KG1 (cell line): ENCODE measurements around the gene DAW1.
"Not testable (repeated sequence)": the region's sequence is repeated elsewhere in the genome, so short reads cannot be mapped to it uniquely, and the experiment has no call there.

ENCODE experiments used
- DNase-seq: peaks from one replicate; lab custom pipeline; 2025; lab: John Stamatoyannopoulos, UW

DAW1 gene, protein sequence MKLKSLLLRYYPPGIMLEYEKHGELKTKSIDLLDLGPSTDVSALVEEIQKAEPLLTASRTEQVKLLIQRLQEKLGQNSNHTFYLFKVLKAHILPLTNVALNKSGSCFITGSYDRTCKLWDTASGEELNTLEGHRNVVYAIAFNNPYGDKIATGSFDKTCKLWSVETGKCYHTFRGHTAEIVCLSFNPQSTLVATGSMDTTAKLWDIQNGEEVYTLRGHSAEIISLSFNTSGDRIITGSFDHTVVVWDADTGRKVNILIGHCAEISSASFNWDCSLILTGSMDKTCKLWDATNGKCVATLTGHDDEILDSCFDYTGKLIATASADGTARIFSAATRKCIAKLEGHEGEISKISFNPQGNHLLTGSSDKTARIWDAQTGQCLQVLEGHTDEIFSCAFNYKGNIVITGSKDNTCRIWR

DNA sequence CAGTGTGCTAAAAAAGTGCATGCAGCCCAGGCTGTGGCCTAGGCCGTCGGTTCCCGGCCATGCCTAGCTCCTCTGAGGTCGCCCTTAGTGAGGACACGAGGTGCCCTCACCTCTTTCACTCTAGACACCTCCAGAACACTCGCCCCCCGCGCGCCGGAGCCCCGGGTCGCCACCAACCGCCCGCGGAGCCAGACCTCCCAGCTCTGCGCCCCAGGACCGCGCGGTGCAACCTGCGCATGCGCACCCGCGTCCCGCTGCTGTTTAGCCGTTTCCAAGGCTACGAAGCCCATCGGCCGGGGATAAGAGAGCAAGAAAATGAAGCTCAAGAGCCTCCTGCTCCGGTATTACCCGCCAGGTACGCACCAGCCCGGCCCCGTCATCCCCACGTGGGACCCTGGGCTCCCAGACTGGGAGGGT is at the start of gene DAW1:
TSS of gene DAW1 (plus strand) at position 257 of the 417 bp plus-strand sequence. CDS start at position 316, 59 bp downstream.
- no peak for DNase-seq

DNA sequence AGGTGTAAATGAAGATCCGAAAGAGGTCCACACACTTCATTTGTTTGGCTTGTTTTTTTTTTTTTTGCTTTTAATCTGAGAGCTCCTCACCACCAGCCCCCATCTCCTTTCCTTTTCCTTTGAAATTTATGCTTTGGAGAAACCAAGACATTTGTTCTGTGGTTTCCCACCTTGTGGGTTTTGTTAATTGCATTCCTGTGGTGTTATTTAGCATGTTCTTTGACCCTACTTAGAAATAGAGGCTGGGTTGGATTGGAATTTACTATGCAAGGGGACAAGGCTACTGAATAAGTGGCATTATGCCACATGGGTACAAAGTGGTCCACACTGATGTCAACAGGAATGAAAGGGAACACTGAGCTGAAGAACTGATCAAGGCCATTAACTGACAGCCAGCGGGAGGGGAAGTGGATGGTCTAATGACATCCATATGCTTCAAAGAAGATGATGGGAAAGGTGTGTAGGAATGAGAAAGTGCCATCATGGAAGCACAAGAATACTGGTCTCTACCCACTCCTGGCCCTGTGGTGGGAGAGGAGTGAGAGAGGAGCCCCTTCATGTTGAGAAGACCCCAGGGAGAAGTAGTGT is 48.9 kb upstream of the DAW1 start:
- DNase-seq: no peak

GRCh38 chr2:227823922-227824321 is 47.5 kb upstream of the DAW1 start:
- DNase-seq: no peak

- no peak for DNase-seq
These were observed 46.7 kb upstream of the DAW1 start for GRCh38 chr2:227824711-227825110.

DNA sequence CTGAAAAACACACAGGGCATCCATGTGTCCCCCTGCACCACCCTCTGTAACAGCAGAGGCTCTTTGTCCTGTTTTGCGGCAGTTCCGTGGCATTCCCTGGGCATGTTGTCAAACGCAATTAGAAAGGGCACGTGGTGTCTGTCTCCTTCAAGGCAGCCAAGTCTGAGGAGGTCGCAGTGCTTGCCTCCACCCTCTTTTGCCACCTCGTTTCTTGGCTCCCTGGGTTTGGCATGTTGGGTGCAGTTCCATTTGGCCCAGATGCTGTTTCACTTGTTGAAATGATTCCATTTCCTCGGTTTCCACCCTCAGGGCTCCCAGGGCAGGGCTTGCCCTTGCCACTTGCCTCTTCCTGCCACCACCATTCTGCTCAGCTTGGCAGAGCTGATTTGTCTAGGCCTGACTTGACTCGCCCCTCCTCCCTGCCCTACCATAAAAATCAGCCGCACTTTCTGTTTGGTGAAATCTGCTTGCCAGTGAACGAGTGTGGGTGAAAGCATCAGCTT is 45.4 kb upstream of the DAW1 start:
- no peak for DNase-seq

DNA sequence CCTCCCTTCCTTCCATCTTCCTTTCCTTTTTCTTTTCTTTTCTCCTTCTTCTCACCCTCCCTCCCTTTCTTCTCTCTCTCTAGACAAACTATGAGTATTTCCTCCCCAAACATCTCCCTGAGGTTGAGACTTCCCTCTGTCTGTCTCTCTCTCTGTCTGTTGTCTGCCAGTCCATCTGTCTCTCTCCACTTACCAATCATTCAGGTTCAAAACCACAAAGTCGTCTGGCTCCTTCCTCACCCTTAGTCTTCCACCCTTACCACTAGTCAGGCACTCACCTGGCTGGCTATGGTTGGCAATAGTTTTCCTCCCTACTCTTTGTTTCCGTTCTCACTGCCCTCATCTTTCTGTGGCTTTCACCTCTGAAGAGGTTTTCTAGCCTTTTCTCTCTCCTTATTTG is 44.9 kb upstream of the DAW1 start:
- no peak for DNase-seq

DNA sequence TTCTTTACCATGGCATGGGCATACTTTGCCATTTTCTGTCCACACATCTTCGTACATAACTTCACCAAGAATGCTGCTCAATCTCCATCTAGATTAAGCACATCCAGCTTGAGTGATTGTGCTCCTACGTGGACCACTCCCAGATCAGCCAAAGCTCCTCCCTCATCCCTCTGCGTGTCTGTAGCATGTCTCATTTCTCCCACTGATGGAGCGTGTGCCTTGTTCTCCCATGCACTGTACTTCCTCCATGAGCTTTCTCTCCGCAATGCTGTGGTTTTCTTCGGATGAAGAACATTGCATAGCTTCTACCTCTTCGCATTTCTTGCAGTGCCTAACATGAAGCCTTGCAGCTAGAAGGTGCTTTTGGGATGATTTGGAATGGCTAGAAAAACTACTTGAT is 44.3 kb upstream of the DAW1 start:
- DNase-seq: no peak

DNA sequence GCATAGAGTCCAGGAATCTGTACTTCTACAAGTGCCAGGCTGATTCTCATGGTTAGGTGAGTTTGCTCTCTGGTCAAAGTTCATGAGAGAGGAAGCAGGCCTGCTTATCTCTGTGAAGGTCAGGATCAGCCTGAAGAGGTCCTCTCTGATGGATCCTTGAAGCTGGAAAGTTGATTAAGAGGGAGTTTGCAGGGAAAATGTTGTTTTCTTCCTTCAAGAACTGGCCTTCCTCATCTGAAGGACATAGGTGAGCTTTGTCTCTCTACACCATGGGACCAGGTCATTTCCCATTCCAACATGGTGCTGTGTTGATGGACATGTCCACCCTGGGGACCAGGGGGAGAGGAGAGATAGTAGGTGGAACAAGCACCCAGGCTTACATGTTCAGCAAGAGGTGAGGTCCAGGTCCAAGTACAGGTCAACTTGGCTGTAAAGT is 42.9 kb upstream of the DAW1 start:
- no peak for DNase-seq

GRCh38 chr2:227829337-227829736 is 42.1 kb upstream of the DAW1 start:
- no peak for DNase-seq

- no peak for DNase-seq
These were observed 37.0 kb upstream of the DAW1 start for GRCh38 chr2:227834423-227834822.

DNA sequence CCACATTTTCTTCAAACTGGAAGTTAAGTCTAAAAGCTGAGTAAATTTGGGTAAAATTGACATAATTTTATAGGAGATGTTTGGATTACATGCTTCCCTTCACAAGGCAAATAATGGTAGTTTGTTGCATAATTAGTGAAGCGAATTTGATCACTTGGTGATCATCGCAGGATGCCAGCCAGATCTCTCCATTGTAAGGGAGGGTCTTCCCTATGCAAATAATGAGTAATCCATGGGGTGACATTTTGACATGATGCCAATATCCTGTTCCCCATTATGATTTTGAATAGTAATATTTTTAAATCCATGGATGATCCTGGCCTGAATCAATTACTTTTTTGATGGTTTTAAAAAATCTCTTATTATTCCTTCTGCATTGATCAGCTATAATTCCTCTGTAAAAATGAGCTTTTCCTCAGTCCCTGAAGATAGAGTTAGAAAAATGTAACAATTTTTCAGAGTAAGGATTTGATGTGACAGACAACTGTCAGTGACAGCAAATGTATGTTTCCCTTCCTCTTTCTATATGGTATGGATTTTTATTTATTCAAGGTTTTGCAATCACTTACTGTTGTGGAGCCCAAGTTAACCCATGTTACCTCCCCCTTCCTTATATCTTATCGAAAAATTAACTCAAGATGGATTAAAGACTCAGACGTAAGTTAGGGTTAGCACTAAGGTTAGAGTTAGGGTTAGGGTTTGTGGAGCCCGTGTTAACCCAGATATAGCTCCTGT is 36.3 kb upstream of the DAW1 start:
- no peak for DNase-seq

GRCh38 chr2:227839339-227840129 is 31.9 kb upstream of the DAW1 start:
- DNase-seq: not testable (repeated sequence)

- no peak for DNase-seq
These were observed 24.6 kb upstream of the DAW1 start for GRCh38 chr2:227846831-227847230.

DNA sequence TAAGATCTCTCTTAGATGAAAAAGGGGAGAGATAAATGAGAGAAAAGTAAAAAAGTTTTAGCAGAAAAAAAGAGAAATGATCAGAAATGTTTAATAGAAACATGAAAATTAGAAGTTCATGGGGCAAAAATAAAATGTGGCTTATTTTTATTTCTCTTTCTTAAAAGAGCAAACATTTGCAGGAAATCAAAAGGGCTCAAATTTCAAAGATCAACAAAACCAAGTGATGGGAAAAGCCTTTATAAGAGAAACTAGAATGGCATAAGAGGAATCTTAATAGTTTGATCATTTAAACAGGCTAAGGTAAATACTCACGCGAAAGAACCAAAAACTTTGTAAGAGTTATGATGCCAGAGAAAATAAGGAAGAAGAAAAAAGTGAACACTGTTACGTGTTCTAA is 23.3 kb upstream of the DAW1 start:
- DNase-seq: no peak

- no peak for DNase-seq
These were observed 22.8 kb upstream of the DAW1 start for GRCh38 chr2:227848586-227848985.

DNA sequence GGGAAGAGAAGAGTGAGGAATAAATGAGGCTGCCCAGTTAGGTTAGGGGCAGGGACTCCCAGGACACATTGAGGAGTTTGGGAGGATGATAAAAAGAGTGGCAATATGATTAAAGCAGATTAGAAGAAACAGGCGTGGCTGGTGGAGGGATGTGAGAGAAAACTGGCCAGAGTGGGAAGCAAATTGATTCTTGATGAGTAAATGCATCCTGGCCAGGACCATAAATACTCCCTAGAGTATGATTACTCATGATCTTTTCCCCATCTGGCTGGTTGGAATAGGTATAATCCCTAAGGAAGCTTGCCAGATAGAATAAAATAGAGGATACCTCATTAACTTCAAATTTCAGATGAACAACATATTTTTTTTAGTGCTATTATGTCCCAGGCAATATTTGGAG is 21.5 kb upstream of the DAW1 start:
- no peak for DNase-seq

DNA sequence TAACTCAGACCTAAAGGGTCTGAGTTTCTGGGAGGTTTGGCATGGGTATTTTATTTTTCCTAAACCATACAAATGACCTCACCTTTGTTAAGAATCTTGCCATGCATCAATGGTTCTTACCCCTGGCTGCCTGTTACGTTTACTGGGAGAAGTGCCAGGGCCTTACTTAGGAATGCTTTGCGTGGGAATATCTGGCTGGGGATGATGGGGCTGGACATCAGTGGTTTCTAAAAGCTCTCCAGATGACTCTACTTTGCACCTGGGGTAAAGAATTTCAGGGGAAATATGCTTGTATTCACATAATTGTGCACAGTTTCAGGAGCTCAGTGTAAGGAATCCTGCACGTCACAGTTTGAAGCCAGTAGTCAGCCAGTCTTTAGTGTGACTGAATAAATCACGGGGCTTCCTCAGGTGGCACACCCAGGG is 18.2 kb upstream of the DAW1 start:
- DNase-seq: no peak

DNA sequence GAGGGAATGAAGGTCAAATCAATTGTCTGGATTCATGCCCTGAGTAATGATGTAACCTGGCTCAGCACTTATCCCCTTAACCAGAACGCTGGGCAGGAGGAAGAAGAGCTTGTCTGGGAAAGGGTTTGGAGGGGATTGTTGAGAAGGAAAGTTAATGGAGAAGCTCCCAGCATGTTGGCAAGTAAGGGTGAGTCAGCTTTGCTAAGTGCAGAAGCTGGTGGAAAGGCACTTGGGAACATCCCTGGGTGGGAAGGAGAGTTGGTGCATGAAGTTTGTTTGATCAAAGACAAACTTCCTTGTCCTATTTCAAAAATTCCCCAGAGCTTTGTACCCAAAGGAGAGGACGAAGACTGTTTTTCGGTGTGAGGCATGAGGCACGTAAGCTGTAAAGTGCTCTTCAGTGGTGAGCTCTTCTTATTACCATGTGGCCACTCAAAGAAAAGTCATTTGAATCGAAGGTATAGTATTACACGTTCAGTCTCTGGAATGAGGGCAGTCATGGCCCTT is 17.6 kb upstream of the DAW1 start:
- no peak for DNase-seq

DNA sequence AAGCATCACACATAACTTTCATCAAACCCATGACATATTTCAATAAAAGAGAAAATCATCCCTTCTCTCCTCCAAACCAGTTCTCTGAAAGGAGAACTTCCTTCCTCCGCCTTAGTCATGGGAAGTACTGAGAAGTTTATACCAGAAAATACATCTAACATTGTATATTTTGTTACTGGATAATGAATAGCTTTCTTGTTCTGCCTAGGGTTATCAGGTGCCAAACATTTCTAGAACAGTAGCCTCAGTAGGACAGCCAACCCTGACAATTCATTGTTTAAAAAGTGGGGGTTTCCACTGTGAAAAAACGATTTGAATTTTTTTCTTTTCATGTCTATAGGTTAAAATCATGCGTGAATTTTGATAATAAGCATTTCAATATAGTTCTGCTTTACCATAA is 16.0 kb upstream of the DAW1 start:
- no peak for DNase-seq

GRCh38 chr2:227856697-227857096 is 14.7 kb upstream of the DAW1 start:
- DNase-seq: no peak

DNA sequence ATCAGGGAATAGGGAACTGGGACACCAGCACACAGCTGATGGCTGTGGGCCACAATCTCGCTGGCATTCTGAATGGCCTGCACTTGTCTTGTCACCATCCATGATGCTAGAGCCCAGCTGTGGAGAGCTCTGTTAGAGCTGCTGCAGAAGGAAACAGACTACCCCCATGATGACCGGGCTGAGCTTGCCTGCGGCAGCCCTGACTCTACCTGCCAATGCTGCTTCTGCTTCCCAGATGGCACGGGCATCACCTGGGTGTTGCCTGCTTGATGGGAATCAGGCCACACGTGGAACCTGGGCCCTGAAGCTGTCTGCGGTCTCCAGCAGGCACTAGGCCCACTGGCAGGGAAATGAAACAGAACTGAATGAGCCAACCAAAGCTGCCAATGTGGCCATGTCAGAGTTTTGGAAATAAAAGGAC is 11.2 kb upstream of the DAW1 start:
- no peak for DNase-seq

- no peak for DNase-seq
These were observed 10.4 kb upstream of the DAW1 start for GRCh38 chr2:227861011-227861410.
